HTERT RPE-1 (cell line): ENCODE measurements around the gene RAB11FIP2.
"Not testable (repeated sequence)": the region's sequence is repeated elsewhere in the genome, so short reads cannot be mapped to it uniquely, and the experiment has no call there.

Source experiments
- in situ Hi-C: fragments of 300-500 bp; cut with MboI; formaldehyde crosslinking; loops from 4 replicates; pipeline ENCODE4 v1.14.3; 2020; ENCODE audit warnings: low sequenced_read_pairs

RAB11FIP2 gene, protein sequence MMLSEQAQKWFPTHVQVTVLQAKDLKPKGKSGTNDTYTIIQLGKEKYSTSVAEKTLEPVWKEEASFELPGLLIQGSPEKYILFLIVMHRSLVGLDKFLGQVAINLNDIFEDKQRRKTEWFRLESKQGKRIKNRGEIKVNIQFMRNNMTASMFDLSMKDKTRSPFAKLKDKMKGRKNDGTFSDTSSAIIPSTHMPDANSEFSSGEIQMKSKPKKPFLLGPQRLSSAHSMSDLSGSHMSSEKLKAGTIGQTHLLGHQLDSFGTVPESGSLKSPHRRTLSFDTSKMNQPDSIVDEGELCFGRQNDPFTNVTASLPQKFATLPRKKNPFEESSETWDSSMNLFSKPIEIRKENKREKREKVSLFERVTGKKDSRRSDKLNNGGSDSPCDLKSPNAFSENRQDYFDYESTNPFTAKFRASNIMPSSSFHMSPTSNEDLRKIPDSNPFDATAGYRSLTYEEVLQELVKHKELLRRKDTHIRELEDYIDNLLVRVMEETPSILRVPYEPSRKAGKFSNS

DNA sequence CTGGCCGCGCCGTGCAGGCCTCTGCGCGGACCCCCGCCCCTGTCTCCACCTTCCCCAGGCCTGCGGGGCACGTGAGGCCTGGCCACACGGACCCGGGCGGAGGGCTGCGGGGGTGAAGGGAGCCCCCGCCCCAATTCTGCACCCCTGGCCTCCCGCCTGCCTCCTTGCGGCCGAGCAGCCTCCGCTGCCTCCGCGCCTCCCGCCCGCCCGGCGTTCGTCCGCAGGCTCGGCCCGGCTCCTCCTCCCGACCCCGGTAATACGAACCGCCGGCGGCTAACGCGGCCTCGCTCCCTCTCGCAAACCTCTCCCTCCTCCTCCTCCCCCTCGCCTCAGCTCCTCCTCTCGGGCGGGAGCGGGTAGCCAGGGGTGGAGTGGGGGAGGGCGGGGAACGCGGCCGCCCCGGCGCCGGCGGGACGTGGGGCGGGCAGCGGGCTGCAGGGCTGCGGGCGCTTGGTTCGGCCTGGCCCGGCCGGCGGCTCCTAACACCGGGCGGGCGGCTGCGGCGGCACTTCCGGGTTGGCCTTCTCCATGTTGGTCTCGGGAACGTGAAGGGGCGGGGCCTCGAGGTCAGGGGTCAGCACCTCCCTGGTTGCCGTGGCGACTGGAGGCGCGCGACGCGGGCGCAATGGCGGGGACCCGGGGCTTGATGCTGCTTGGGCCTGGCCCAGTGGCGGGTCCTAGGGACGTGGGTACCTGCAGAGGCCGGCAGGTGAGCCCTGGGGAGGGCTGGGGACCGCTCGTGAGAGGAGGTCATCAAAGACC lies at the start of gene RAB11FIP2:
Gene RAB11FIP2 (minus strand): TSS at position 547 of the 762 bp plus-strand sequence. CDS start 778 bp downstream, outside the sequence.
- in situ Hi-C loops = no loop called here

DNA sequence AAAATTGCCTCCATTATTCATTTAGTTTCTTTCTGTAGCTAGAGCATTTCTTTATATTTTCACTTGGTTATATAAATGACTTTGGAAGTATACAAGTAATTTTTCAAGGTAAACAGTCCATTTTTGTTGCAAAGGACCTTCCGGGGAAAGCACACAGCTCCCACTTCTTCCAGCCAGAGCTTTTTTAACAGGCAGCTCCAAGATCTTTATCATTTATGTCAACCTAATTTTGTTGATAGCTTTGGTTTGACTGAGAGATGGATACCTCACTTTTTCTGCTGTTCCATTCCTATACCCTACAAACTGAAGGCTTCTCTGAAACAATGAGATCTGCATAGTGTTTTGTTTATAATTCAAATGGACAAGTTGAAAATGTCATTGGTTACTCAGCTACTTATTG lies 49.3 kb upstream of the RAB11FIP2 start:
- in situ Hi-C loops = no loop called here

DNA sequence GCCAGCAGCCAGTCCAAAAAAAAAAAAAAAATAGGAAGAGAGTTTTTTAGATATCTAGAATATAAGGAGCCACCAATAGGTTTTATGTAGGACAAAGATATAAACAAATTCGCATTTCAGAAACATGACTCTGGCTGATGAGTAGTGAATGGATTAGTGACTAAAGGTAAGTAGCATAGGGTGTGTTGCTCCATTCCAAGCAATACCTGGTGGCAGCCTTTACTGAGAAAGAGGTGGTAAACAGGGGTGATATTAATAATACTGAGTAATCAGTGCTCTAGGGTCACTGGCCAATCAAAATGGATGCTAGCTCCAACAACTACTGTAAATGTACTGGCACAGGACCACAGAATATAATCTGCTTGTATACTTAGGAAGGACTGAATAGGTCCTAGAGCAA lies 45.5 kb upstream of the RAB11FIP2 start:
- in situ Hi-C loops = no loop called here

DNA sequence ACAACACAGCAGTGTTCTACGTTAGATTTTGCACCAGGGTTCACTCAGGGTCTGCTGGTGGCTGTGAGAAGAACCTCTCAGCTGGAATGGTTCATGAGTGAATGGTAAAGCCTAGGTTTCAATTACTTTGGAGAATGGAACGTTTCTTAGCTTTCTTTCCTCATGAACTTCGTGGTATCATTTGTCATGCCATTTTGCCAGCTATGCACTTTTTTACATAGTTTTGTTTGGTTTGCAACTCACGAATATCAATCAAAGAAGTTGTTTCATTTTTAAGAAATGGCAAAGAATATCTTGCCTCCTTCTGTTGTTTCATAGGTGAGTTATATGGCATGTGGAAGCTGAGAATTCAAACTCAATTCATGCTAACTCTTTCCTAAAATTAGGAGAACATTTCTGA lies 34.1 kb upstream of the RAB11FIP2 start:
- in situ Hi-C loops = no loop called here

DNA sequence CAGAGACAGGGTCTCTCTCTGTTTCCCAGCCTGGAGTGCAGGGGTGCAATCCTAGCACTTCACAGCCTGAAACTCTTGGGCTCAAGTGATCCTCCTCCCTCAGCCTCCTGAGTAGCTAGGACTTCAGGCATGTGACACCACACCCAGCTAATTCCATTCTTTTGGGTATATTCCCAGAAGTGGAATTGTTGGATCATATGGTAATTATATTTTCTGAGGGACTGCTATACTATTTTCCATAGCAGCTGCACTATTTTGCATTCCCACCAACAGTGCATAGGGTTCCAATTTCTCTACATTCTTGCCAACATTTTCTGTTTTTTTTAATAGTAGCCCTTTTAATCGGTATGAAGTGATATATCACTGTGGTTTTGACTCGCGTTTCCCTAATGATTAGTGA lies 30.0 kb upstream of the RAB11FIP2 start:
- in situ Hi-C loops = no loop called here

DNA sequence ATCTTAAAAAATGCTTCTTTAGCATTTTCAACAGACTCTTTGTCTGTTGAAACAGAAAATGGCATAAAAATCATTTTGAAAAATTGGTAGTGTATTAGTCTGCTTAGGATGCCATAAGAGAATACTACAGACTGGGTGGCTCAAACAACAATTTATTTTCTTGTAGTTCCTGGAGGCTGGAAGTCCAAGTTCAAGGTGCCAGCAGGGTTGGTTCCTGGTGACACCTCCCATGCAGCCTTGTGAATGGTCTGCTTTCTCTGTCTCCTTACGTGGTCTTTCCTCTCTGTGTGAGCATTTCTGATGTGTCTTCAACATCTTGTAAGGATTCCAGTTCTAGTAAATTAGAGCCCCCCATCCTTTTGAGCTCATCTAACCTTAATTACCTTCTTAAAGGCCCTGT lies 26.1 kb upstream of the RAB11FIP2 start:
- in situ Hi-C loops = no loop called here

DNA sequence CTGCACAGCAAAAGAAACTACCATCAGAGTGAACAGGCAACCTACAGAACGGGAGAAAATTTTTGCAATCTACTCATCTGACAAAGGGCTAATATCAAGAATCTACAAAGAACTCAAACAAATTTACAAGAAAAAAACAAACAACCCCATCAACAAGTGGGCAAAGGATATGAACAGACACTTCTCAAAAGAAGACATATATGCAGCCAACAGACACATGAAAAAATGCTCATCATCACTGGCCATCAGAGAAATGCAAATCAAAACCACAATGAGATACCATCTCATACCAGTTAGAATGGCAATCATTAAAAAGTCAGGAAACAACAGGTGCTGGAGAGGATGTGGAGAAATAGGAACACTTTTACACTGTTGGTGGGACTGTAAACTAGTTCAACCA lies 20.6 kb upstream of the RAB11FIP2 start:
- in situ Hi-C loops = not testable (repeated sequence)

DNA sequence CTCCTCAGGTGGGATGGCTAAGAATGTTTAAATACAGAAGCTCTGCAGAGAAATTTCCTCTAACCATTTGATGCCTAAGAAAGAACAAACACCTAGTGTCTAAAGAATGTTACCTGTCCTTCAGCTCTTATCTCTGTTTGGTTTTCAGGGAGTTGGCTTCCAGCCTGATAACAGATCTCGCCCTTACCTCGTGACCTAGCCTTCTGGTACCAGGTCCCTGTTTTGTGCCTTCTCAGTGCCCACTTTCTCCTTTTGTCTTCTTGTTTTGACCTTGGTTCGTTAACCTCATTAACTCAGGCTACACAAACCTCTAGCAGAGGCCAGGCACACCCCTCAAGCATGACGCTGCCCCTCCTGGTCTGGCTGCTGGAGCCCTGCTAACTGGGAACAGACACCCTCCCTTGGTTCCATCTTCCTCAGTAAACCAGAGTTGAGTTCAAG lies 16.1 kb upstream of the RAB11FIP2 start:
- in situ Hi-C loops = no loop called here

DNA sequence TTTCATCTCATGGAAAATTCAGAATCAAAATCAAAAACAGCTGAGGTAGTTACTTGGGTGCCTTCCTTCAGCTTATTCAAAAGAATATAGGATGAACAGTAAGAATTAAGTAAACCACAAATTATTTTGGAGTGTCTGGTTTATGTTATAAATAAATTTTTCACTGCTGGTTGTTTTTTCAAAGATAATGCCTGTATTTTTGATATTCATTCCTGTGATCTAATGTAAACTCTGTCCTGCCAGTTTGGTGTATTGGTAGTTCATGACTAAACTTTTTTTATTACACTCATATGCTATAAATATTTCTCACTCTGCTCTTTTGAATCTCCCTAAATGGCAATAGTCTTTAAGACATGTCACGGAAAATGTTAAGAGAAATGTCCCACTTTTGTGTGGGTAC lies 11.6 kb upstream of the RAB11FIP2 start:
- in situ Hi-C loops = no loop called here

DNA sequence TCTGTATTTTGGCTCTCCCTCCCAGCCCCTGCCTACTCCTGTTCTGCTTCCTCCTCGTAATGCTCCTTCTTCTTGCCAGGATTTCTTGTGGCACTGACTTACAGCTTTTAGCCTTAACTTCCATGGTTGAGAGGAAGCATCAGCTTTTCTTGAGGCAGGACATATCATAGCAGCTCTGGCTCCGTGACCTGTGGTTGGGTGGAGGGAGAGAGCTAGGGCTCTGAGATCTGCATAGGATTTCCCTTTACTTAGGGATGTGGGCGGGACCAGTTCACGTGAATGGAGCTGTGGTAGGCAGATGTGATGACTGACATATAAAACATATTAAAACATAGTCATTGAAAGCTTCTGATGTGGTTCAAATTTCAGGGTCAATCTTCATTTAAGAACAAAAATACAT lies 10.6 kb upstream of the RAB11FIP2 start:
- in situ Hi-C loops = no loop called here

DNA sequence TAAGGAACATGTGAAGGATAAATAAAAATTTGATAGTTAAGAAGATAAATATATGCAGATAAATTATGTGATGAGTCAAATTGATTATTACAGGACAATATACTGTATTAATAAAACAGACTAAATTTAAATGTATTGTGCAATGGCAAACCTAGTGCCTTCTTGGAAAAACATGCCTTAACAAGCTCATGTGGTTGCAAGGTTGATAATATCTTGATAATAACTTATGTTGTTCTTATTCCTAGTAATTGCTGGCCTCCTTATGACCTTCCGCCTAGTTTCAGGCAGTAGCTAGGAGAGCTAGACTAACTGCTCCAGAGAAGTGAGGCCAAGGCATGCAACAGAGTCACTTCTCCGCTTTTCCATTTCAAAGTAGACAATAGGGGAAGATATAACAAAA lies 7.6 kb upstream of the RAB11FIP2 start:
- in situ Hi-C loops = no loop called here

DNA sequence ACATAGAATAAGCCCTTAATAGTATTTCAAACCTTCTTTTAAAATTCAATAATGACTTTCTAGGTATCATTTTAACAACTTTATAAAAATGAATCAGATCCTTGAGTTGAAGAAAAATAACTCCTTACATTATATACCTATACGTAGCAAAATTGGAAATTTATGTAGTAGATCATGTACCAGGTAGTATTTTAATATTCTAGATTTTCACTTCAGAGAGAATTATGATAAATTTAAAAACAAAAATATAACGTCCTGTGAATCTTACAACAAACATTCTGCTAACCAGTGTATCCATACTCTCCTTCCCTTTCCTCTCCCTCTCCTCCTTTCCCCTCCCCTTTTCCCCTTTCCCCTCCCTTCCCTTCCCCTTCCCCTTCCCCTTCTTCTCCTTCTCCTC lies 6.1 kb upstream of the RAB11FIP2 start:
- in situ Hi-C loops = no loop called here

DNA sequence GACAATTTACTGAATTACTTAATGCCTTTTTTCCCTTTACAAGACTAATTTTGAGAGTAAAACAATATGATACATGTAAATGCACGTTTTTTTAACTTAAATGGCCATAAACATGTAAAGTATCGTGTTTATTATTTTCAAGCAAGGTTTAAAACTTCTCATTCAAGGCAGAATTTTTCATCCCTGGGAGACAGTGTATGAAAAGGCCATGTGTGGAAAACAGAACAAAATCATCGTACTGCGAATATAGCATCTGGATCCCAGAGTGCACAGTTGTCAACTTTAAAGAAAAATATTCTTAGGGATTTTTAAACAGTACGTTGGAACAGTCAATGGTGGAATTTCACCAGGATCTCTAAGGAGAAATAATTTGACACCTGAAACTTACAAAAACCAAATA lies 1.1 kb upstream of the RAB11FIP2 start:
- in situ Hi-C loops = no loop called here

DNA sequence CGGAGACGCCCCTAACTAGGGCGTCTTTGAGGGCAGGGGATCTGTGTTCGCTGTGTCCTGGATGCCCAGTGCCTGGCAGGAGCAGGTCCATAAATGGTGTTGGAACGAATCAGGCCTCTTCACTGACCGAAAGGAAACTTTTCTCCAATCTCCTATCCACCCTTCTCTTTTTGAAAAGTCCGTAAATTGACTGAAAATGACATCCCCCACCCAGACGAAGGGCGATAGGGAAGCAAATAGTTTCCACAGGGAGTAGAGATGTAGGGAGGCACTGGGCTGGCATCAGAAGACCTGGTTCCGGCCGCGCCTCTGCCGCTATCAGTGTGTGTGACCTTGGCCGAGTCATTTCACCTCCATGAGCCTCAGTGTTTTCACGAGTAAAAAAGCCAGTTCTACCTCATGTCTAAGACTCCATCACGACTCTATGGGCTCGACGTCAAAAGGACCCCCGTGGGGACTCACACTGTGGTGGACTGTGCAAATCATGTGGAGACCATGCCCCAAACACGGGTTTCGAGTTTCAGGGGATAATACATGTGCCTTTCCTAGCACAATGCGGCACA lies 497 bp upstream of the RAB11FIP2 start:
- in situ Hi-C loops = no loop called here

DNA sequence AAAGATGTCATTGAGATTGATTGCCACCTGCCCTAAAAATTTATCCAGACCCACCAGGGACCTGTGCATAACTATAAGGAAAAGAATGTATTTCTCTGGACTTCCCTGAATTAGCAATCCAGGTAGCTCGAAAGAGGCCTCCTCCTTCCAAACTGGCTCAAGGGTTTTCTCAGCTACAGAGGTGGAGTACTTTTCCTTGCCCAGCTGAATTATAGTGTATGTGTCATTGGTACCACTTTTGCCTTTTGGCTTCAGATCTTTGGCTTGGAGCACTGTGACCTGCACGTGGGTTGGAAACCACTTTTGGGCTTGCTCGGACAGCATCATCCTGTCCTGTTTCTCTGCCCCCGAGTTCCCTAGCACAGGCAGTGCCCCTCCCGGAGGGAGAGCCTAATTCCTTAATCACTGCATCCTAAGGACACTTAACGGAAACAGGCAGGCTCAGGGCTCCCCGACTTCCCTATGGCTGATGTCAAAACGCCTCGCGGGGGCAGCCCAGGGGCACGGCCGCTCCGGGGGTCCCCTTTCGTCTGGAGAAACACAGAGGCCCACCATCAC lies 825 bp downstream of the RAB11FIP2 start:
- in situ Hi-C loops = no loop called here

DNA sequence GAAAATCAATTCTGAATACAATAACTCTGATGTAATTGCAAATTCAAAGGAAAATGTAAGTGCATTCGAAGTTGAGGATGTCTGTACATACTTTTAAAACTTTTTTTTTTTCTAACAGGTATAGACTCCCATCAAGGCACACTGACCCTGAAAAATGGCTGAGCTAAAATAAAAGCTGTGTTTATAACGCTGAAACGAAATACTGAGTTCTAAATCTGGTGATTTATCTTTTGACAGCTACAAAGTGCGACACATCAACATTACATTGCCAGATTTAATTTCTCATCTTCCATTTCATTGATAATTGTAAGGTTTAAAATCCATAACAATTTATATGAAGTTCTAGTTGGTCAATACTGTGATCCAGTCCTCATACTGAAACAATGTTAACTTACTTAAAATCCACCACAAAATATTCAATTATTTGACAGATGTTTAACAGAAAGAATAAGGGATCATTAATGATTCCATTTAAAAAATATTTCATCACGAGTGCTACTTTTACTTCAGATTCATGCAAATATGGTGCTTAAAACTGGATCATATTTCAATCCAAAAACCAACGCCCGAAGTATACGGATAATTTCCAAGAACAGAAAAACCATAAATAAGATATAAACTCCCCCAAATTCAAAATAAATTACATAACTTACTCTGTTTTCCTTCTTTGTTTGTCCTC lies 1.4 kb downstream of the RAB11FIP2 start:
- in situ Hi-C loops = no loop called here

DNA sequence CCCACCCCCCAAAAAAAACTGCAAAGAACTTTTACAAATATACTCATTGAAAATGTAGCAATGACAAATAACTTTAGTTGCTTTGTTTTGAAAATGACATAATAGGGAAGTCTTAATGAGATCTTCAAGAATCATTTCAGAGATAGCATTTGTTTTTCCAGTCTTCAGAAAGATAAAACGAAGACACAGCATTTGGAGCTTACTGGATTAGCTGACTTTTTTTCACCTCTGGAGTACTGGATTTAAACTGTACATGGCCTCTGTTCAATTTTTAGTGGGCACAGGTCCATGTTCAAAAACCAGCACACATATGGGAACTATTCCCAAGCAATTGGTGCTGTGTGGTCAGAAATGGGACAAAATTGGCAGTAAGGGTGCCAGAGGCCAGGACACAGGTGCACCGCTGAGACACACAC lies 3.9 kb downstream of the RAB11FIP2 start:
- in situ Hi-C loops = no loop called here

DNA sequence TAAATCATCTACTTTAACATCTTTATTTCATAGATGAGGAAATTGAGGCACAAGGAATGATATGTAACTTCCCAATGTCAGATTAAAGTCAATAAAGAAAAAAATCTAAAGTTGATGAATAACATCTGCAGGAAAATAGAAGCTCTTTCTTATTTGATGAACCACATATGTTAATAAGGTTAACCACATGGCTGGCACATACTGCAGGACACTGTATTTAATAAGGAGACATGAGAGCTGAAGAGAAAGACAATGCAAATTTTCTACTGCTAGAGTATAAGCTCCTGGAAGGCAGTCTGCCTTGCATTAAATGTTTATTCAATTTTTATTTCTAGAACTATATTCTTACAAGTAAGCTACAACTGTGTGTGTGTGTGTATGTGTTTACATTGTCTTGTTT lies 4.4 kb downstream of the RAB11FIP2 start:
- in situ Hi-C loops = no loop called here

DNA sequence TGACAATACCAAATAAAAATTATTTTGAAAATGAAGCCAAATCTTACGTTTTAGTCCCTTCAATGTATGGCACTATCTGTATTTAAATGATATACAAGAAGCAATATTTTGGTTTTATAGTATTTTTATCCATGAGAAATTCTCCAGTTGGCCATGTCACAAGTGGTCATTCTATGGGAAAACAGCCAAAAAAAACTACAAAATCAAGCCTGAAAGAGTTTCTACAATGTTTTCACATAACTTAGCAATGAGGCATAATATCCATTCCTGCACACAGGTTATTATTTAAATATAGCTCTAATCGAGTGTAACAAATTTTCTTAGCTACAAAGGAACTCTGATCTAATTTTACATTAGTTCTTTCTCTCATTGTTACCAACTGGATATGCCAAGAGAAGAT lies 5.4 kb downstream of the RAB11FIP2 start:
- in situ Hi-C loops = no loop called here

DNA sequence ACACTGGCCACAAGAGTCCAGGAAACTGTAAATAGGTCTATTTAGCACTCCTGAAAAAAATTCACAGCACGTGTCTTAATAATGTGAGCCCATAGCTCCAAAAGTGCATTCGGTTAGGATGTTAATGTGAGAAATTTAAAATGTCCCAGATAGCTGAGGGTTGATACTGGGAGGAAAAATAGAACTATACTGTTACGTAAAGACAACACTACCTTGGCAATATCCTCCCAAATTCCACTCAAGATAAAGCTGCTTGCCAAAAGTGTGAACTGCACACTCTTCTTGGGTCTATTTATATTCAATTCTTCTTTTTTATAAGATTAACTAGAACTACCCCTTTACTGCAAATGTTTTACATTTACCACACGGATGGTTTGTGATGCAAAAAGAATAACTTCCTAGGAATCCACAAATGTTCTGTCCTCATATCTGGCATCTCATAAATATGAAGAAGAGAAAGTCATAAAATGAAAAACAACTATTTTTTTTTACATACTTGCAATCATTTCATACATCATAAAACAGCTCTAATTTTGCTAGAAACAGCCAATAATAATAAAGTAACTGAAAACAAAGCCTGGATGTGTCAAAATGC lies 10.4 kb downstream of the RAB11FIP2 start:
- in situ Hi-C loops = no loop called here
